H54 (cell line): ENCODE measurements around the gene ESYT2.

Source experiments
- DNase-seq: peaks from one replicate; pipeline ENCODE4 v3.0.0; 2011; ENCODE audit warnings: low spot score, mixed read lengths; ENCODE audit not compliant: insufficient read length
- FAIRE-seq: peaks from 3 replicates; lab custom pipeline; 2011; peaks lifted over from hg19 to GRCh38; lab: Jason Lieb, UNC
- POLR2A ChIP-seq: IDR thresholded peaks from 2 replicates; pipeline ENCODE4 v1.6.1; 2011; ENCODE audit warnings: low read depth, mild to moderate bottlenecking, low read length

Gene ESYT2

DNA sequence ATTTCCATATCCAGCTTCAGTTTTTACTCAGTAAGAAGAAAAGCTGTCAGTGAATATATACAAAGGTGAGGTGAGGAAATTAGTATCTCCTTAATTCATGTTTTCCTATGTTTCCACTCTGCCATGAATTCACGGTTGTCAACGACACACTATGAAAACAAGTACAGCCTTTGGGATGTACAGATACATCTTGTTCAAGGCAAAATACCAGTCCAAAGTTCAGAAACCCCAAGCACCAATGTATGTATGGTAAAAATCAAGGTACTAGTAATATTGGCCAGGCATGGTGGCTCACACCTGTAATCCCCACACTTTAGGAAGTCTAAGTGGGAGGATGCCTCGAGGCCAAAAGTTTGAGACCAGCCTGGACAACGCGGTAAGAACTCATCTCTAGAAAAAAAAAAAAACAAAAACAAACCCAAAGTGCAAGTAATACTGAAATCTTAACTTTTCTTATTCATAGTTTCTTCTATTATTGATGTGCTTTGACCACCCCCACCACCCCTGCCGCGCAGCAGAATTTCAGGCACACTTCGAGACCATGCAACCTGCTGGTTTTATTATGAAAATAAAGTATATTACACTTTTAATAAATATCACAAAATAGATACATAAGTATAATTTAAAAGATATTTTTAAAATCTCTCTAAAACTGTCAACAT lies 3.5 kb downstream of the ESYT2 start:
- TF ChIP-seq POLR2A: no peak
- DNase-seq (no peak), FAIRE-seq (no peak)

GRCh38 chr7:158824028-158824427 lies 5.3 kb downstream of the ESYT2 start:
- DNase-seq: no peak
- TF ChIP-seq POLR2A: no peak
- FAIRE-seq: no peak

GRCh38 chr7:158821171-158822031 lies 7.9 kb downstream of the ESYT2 start:
- DNase-seq: no peak
- no peak for TF ChIP-seq POLR2A
- FAIRE-seq: peak; percentile 30

DNA sequence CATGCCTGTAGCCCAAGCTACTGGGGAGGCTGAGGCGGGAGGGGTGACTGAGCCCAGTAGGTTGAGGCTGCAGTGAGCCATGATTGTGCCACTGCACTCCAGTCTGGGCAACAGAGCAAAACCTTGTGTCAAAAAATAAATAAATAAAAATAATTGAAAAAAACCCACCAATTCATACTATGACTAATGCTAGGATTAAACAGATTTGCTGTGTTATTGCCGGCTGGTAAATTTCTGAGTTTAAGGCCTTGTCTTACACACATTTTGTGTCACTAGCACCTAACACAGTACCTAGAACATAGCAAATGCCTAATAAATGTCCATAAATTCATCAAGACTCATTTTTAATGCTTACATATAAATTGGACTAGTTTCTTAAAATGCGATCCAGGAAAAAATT lies 8.7 kb downstream of the ESYT2 start:
- DNase-seq (no peak), FAIRE-seq (no peak)

GRCh38 chr7:158819571-158820203 lies 9.6 kb downstream of the ESYT2 start:
- no peak for TF ChIP-seq POLR2A
- DNase-seq (no peak), FAIRE-seq (no peak)

More for the DNA sequence above, 8.7 kb downstream of the ESYT2 start:
- TF ChIP-seq POLR2A: no peak

DNA sequence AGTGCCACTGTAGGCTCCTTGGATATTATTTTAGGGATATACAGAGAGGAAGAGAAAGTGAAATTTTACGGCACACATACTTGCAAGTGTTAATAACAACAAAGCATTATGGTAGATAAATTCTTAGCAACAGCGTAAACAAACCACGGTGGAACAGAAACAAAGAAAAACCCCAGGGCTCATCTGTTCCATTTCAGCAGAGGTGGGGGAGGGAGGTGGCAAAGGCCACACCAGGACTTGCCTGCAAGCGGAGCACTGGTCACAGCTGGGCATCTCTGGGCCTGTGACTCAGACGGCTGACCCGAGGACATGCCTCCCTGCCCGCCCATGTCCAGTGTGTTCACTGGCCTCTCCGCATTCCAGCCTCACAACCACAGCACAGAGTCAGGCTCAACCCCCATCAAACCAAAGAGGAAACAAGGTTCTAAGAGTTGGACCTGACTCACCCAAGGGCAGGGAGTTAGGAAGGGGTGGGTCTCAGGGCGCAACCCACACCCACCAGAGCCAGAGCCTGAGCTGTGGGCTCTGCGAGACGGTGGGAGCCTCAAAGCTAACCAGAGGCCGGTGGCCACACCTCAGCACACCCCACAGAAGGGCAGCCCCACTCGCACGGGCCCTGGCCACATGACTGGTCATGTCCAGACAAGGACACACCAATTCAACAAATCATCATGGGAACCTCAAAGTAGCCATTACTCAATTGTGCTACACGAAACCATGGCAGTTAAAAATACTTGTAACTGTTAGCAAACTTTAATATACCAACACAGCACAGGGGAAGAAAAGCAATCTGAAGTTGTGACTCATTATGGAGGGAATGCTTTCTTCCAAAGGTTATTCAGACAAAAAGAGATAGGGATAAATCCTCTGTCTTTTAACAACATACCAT lies 10.7 kb downstream of the ESYT2 start:
- peak; percentile 97 for FAIRE-seq
- no peak; the same call in none of the 2 replicates for TF ChIP-seq POLR2A
- DNase-seq: peak; percentile 95

DNA sequence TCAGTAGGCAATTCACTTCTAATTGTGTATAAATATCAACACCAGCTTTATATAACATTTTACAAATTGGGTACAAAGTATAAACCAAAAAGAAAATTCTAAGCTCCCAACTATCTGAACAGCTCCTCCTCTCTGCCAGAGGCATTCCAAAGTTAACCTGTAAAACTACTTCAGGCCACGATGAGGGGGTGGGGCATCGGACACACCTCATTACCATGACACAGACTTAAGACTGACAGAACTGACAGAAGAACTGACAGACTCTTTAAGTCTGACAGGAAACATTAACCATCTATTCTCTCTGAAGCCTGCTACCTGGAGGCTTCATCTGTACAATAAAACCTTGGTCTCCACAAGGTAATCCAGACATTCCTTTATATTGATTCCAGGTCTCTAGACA lies 12.3 kb downstream of the ESYT2 start:
- no peak for DNase-seq
- TF ChIP-seq POLR2A: no peak
- no peak for FAIRE-seq

DNA sequence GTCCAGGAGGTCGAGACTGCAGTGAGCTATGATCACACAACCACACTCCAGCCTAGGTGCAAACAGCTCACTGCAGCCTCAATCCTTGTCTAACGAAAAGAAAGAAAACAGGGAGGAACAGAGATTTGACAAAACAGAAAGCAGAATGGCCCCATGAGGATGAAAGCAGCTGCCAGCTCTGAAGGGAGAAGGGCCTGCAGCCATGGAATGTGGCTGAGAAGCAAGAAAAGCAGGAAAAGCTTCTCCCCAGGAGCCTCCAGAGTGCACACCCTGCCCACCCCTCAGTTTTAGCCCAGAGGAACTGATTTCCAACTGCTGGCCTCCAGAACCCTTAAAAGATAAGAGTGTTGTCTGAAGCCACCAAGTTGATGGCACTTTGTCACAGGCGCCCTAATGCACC lies 13.0 kb downstream of the ESYT2 start:
- no peak for DNase-seq
- TF ChIP-seq POLR2A: no peak
- FAIRE-seq: no peak

GRCh38 chr7:158815800-158816128 lies 13.5 kb downstream of the ESYT2 start:
- no peak for FAIRE-seq
- TF ChIP-seq POLR2A: no peak
- DNase-seq: no peak

GRCh38 chr7:158815083-158815799 lies 14.1 kb downstream of the ESYT2 start:
- DNase-seq: no peak
- FAIRE-seq: no peak
- no peak for TF ChIP-seq POLR2A

GRCh38 chr7:158814637-158815036 lies 14.7 kb downstream of the ESYT2 start:
- TF ChIP-seq POLR2A: no peak
- FAIRE-seq (no peak), DNase-seq (no peak)

- no peak for DNase-seq
- FAIRE-seq: no peak
- TF ChIP-seq POLR2A: no peak
These were observed 16.6 kb downstream of the ESYT2 start for GRCh38 chr7:158812684-158813083.

DNA sequence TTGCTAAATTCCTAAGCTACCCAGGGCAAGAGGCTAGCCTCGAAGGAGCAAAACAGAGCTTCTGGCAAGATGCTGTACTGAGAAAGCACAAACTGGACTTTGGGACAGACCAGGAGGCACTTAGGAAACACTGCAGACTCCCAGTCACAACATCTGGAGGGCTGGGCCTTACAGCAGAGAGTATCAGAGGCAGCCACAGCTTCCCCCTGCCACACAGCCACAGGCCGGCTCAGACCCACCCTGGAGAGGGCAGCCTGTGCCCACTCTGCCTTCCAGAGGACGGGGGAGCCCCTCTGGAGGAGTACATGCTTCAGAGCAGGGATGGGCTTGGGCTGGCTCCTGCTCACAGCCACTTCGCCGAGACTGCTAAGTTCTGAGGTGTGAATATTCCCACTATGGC lies 17.4 kb downstream of the ESYT2 start:
- DNase-seq (no peak), FAIRE-seq (no peak)
- TF ChIP-seq POLR2A: no peak
